OCI-LY3 (cell line): ENCODE results near the gene MAP3K15.

Source experiments
- H2AFZ ChIP-seq: fragments of 200-600, 300-600 bp; shearing (Covaris generic); 2 replicates; pipeline ENCODE4 v1.6.0; 2014; ENCODE audit warnings: antibody characterized with exemption, low read depth, low read length
- H3K27ac ChIP-seq: fragments of 200-600, 300-600 bp; sonication (generic); 2 replicates; pipeline ENCODE4 v1.5.1; 2014; ENCODE audit warnings: mild to moderate bottlenecking, low read length, moderate library complexity, mixed read lengths
- H3K27me3 ChIP-seq: fragments of 200-600, 300-600 bp; sonication (generic); 2 replicates; pipeline ENCODE4 v1.6.1; 2014; ENCODE audit warnings: low read depth, low read length, mixed read lengths
- H3K36me3 ChIP-seq: fragments of 200-600, 300-600 bp; sonication (generic); replicated peaks from 2 replicates; pipeline ENCODE3; 2014; ENCODE audit warnings: low read depth, low read length, mixed read lengths
- H3K4me1 ChIP-seq: fragments of 300-600, 200-600 bp; sonication (generic); 2 replicates; pipeline ENCODE4 v1.6.1; 2014; ENCODE audit warnings: low read length, mixed read lengths
- H3K4me2 ChIP-seq: fragments of 200-600, 300-600 bp; sonication (generic); 2 replicates; pipeline ENCODE4 v1.6.1; 2014; ENCODE audit warnings: low read length, mixed read lengths
- H3K4me3 ChIP-seq: fragments of 300-600, 200-600 bp; sonication (generic); 2 replicates; pipeline ENCODE4 v1.5.1; 2014; ENCODE audit warnings: antibody characterized with exemption, mild to moderate bottlenecking, low read length, moderate library complexity
- H3K79me2 ChIP-seq: fragments of 300-600, 200-600 bp; shearing (Covaris generic); 2 replicates; pipeline ENCODE4 v1.6.1; 2014; ENCODE audit warnings: mild to moderate bottlenecking, low read length, mixed read lengths
- H3K9ac ChIP-seq: fragments of 300-600, 200-600 bp; shearing (Covaris generic); 2 replicates; pipeline ENCODE4 v1.6.0; 2014; ENCODE audit warnings: mild to moderate bottlenecking, low read length, moderate library complexity
- H3K9me3 ChIP-seq: fragments of 200-600, 300-600 bp; shearing (Covaris generic); 2 replicates; pipeline ENCODE4 v1.6.1; 2014; ENCODE audit warnings: low read length, mixed read lengths; ENCODE audit not compliant: insufficient read depth
- H4K20me1 ChIP-seq: fragments of 200-600, 300-600 bp; sonication (generic); 2 replicates; pipeline ENCODE4 v1.6.1; 2016; ENCODE audit warnings: low read length, mixed read lengths; ENCODE audit not compliant: insufficient read depth
- EZH2phosphoT487 ChIP-seq: fragments of 200-600 bp; shearing (Covaris generic); IDR thresholded peaks from 2 replicates; pipeline ENCODE4 v1.6.1; 2018; ENCODE audit warnings: antibody characterized with exemption, mixed run types, low read depth
- TF ChIP-seq, protein P1 (sequence below): fragments of 200-600, 300-600 bp; sonication (generic); IDR thresholded peaks from 2 replicates; pipeline ENCODE4 v1.5.1; 2014; ENCODE audit warnings: antibody characterized with exemption, low read length, low read depth

The MAP3K15 gene, protein sequence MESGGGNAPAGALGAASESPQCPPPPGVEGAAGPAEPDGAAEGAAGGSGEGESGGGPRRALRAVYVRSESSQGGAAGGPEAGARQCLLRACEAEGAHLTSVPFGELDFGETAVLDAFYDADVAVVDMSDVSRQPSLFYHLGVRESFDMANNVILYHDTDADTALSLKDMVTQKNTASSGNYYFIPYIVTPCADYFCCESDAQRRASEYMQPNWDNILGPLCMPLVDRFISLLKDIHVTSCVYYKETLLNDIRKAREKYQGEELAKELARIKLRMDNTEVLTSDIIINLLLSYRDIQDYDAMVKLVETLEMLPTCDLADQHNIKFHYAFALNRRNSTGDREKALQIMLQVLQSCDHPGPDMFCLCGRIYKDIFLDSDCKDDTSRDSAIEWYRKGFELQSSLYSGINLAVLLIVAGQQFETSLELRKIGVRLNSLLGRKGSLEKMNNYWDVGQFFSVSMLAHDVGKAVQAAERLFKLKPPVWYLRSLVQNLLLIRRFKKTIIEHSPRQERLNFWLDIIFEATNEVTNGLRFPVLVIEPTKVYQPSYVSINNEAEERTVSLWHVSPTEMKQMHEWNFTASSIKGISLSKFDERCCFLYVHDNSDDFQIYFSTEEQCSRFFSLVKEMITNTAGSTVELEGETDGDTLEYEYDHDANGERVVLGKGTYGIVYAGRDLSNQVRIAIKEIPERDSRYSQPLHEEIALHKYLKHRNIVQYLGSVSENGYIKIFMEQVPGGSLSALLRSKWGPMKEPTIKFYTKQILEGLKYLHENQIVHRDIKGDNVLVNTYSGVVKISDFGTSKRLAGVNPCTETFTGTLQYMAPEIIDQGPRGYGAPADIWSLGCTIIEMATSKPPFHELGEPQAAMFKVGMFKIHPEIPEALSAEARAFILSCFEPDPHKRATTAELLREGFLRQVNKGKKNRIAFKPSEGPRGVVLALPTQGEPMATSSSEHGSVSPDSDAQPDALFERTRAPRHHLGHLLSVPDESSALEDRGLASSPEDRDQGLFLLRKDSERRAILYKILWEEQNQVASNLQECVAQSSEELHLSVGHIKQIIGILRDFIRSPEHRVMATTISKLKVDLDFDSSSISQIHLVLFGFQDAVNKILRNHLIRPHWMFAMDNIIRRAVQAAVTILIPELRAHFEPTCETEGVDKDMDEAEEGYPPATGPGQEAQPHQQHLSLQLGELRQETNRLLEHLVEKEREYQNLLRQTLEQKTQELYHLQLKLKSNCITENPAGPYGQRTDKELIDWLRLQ (N-terminal part only)

DNA sequence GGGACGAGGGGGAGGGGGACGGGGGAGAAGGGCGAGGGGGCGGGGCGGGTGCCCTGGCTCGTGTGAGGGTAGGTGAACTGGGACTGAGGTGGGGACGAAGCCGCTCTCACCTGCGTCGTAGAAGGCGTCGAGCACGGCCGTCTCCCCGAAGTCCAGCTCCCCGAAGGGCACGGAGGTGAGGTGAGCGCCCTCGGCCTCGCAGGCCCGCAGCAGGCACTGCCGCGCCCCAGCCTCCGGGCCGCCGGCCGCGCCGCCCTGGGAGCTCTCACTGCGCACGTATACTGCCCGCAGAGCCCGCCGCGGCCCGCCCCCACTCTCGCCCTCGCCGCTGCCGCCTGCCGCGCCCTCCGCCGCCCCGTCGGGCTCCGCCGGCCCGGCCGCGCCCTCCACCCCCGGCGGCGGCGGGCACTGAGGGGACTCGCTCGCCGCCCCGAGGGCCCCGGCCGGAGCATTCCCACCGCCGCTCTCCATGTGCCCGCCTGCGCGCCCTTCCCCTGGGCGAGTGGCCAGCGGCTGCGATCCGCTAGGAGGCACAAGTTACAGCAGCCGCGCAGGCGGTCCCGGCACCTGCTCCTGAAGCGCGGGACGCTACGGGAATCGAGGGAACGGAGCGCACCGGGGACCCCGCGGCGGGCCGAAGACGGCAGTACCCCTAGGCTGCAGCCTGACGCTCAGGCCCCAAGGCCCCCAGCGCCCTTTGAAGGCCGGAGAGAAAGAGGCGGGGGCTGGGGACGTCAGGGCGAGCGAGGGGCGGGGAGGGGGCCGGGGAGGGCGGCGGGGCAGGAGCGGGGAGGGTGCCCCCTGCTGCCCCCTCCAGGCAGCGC lies at the start of gene MAP3K15:
Gene MAP3K15 (minus strand): TSS at position 718 of the 824 bp plus-strand sequence. CDS start 247 bp downstream, at position 471.
- Histone ChIP-seq H2AFZ (no peak within 1 kb of the TSS), H3K79me2 (no peaks in the 10 kb centered on the region), H3K9ac (no peak within 1 kb of the TSS), H3K4me2 (no peak within 1 kb of the TSS), H4K20me1 (no peaks in the 10 kb centered on the region), H3K4me3 (no peak within 1 kb of the TSS), H3K27ac (no peak within 1 kb of the TSS), H3K9me3 (no peaks in the 10 kb centered on the region), H3K27me3 (no peaks in the 10 kb centered on the region), H3K36me3 (no peaks in the 10 kb centered on the region), H3K4me1 (no peaks in the 10 kb centered on the region)
- no peak for TF ChIP-seq EZH2phosphoT487
- TF ChIP-seq, protein P1, sequence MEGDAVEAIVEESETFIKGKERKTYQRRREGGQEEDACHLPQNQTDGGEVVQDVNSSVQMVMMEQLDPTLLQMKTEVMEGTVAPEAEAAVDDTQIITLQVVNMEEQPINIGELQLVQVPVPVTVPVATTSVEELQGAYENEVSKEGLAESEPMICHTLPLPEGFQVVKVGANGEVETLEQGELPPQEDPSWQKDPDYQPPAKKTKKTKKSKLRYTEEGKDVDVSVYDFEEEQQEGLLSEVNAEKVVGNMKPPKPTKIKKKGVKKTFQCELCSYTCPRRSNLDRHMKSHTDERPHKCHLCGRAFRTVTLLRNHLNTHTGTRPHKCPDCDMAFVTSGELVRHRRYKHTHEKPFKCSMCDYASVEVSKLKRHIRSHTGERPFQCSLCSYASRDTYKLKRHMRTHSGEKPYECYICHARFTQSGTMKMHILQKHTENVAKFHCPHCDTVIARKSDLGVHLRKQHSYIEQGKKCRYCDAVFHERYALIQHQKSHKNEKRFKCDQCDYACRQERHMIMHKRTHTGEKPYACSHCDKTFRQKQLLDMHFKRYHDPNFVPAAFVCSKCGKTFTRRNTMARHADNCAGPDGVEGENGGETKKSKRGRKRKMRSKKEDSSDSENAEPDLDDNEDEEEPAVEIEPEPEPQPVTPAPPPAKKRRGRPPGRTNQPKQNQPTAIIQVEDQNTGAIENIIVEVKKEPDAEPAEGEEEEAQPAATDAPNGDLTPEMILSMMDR: no peak

DNA sequence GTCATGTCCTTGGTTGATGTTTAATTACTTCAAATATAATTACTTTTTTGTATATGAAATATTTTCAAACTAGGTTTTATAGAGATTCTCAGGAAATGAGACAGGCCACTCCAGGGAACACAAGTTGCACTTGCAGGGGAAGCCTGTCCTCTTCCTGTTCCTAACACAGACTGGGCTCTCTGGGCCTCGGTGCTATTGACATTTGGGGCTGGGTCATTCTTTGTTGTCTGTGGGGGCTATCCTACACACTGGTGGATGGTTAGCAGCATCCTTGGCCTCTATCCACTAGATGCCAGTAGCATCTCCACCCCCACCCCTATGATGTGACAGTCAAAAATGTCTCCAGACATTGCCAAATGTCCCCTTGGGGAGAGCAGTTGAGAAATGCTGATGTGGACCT lies 49.3 kb upstream of the MAP3K15 start:
- no peak for TF ChIP-seq EZH2phosphoT487
- TF ChIP-seq, protein P1: no peak

DNA sequence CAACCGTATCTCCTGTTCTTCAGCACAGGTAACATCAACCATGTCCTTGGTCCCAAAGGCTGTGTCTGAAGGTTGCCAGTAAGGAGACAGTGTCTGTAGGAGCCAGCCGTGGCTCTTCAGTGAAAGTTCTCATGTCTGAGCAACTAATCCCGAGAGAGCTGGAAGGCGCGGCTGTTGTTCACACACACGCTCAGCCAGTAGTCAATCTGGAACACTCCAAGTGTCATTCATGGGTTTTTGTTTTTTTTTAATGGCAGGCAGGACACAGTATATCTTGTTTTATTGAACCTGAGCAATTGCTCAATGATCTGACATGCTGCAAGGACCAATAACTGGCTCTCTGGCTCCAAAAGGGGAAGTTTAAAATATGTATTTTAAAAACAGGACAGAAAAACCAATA lies 48.4 kb upstream of the MAP3K15 start:
- Histone ChIP-seq H3K79me2 (no peaks in the 10 kb centered on the region), H4K20me1 (no peaks in the 10 kb centered on the region), H3K27ac (peak overlapping the region; percentile 99), H3K9me3 (no peaks in the 10 kb centered on the region), H2AFZ (no peak overlapping the region), H3K27me3 (no peaks in the 10 kb centered on the region), H3K4me1 (peaks cover 55% of the 10 kb centered on the region), H3K36me3 (no peaks in the 10 kb centered on the region), H3K9ac (peak overlapping the region; percentile 60), H3K4me3 (peak overlapping the region; percentile 65), H3K4me2 (peak overlapping the region; percentile 94)
- TF ChIP-seq, protein P1: no peak
- TF ChIP-seq EZH2phosphoT487: no peak

More for the DNA sequence above, 49.3 kb upstream of the MAP3K15 start:
- H3K9ac ChIP-seq: peak overlapping the region; percentile 60
- no peaks in the 10 kb centered on the region for H4K20me1 ChIP-seq
- H2AFZ ChIP-seq: no peak overlapping the region
- no peaks in the 10 kb centered on the region for H3K36me3 ChIP-seq
- H3K79me2 ChIP-seq: no peaks in the 10 kb centered on the region
- H3K4me3 ChIP-seq: no peak overlapping the region
- no peaks in the 10 kb centered on the region for H3K9me3 ChIP-seq
- H3K4me1 ChIP-seq: peaks cover 55% of the 10 kb centered on the region
- no peaks in the 10 kb centered on the region for H3K27me3 ChIP-seq
- H3K4me2 ChIP-seq: peak overlapping the region; percentile 94
- peak overlapping the region; percentile 99 for H3K27ac ChIP-seq
